ENCODE measurements around the gene ZFYVE21.

The ZFYVE21 gene

GRCh38 chr14:103702497-103703432, 12.8 kb upstream of the ZFYVE21 start:
- in situ Hi-C loops (cut with HindIII; ENCODE audit: low pct_unique_long_range_greater_than_20kb, low sequenced_read_pairs) = no loop called here
- no peak for DNase-seq (ENCODE audit: low read depth in 1 of 2, low spot score in 1 of 2)
- TF ChIP-seq JUND (IDR thresholded peaks at IDR 0.05; ENCODE audit: low read depth) = no peak

- in situ Hi-C loops (cut with HindIII; ENCODE audit: low pct_unique_long_range_greater_than_20kb, low sequenced_read_pairs) = no loop called here
- TF ChIP-seq JUND (IDR thresholded peaks at IDR 0.05; ENCODE audit: low read depth) = no peak
- no peak for DNase-seq (ENCODE audit: low read depth in 1 of 2, low spot score in 1 of 2)
Observed at GRCh38 chr14:103703433-103704385, 11.9 kb upstream of the ZFYVE21 start.

DNA sequence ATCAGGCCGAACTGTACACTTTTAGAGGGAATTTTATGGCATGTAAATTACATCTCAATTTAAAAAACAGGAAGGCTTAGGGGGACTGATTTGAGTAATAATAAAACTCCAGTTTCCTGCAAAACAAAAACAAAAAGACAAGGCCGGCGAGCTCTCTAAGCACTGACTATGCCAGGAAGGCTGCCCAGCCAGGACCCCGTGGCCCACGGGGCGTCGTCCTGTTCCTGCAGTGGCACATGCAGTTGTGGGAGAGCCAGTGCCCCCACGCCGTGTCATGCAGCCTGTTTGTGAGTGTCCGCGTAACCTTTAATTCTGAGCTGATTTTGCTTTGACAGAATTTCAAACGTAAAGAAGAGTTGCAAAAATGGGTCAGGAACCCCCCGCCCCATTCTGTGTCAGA, 10.9 kb upstream of the ZFYVE21 start:
- in situ Hi-C loops (cut with HindIII; ENCODE audit: low pct_unique_long_range_greater_than_20kb, low sequenced_read_pairs) = no loop called here
- no peak for DNase-seq (ENCODE audit: low read depth in 1 of 2, low spot score in 1 of 2)
- TF ChIP-seq JUND (IDR thresholded peaks at IDR 0.05; ENCODE audit: low read depth) = no peak

- no peak for DNase-seq (ENCODE audit: low read depth in 1 of 2, low spot score in 1 of 2)
- in situ Hi-C loops (cut with HindIII; ENCODE audit: low pct_unique_long_range_greater_than_20kb, low sequenced_read_pairs) = no loop called here
- no peak for TF ChIP-seq JUND (IDR thresholded peaks at IDR 0.05; ENCODE audit: low read depth)
Observed at GRCh38 chr14:103705118-103705503, 10.5 kb upstream of the ZFYVE21 start.

DNA sequence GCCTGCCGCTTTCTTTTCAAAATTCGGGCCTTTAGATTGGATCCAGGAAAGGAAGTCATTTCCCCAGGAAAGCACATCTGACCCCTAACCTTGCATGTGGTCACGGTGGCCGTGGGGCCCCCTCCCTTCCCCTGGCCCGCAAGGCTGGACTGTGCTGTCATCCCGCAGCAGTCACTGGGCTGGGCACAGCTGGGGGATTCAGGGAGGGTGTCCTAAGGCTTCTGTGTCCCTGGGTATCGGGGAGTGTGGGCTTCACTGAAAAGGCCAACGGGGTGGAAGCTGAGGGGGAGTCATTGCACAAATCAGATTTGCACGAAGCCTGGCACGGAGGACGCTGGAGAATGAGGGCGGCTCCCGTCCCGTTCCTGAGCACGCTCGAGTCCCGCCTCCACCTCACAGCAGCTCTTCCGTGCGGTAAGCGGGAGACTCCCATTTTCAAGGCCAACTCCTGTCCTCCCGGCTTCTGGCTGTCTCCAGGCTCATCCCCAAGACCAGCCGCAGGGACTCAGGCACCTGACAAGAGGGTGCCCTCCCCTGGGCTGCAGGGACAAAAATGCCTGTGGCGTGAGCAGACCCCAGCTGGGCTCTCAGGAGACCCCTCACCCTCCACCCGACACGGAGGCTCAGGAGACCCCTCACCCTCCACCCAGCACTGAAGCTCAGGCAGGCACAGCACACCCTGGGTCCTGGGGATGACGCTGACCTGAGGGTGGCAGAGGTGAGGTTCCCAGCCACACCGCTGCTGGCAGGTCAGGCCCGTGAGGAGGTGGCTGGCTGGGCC, 9.9 kb upstream of the ZFYVE21 start:
- in situ Hi-C loops (cut with HindIII; ENCODE audit: low pct_unique_long_range_greater_than_20kb, low sequenced_read_pairs) = no loop called here

GRCh38 chr14:103706551-103707328, 8.9 kb upstream of the ZFYVE21 start:
- no peak for TF ChIP-seq JUND (IDR thresholded peaks at IDR 0.05; ENCODE audit: low read depth)
- in situ Hi-C loops (cut with HindIII; ENCODE audit: low pct_unique_long_range_greater_than_20kb, low sequenced_read_pairs) = no loop called here
- no peak for DNase-seq (ENCODE audit: low read depth in 1 of 2, low spot score in 1 of 2)

More for the DNA sequence above, 9.9 kb upstream of the ZFYVE21 start:
- TF ChIP-seq JUND (IDR thresholded peaks at IDR 0.05; ENCODE audit: low read depth) = no peak
- no peak for DNase-seq (ENCODE audit: low read depth in 1 of 2, low spot score in 1 of 2)

- in situ Hi-C loops (cut with HindIII; ENCODE audit: low pct_unique_long_range_greater_than_20kb, low sequenced_read_pairs) = no loop called here
- DNase-seq (ENCODE audit: low read depth in 1 of 2, low spot score in 1 of 2) = no peak
- no peak for TF ChIP-seq JUND (IDR thresholded peaks at IDR 0.05; ENCODE audit: low read depth)
Observed at GRCh38 chr14:103707329-103708263, 8.0 kb upstream of the ZFYVE21 start.

GRCh38 chr14:103708750-103709187, 6.8 kb upstream of the ZFYVE21 start:
- TF ChIP-seq JUND (IDR thresholded peaks at IDR 0.05; ENCODE audit: low read depth) = no peak
- DNase-seq (ENCODE audit: low read depth in 1 of 2, low spot score in 1 of 2) = no peak
- in situ Hi-C loops (cut with HindIII; ENCODE audit: low pct_unique_long_range_greater_than_20kb, low sequenced_read_pairs) = no loop called here

DNA sequence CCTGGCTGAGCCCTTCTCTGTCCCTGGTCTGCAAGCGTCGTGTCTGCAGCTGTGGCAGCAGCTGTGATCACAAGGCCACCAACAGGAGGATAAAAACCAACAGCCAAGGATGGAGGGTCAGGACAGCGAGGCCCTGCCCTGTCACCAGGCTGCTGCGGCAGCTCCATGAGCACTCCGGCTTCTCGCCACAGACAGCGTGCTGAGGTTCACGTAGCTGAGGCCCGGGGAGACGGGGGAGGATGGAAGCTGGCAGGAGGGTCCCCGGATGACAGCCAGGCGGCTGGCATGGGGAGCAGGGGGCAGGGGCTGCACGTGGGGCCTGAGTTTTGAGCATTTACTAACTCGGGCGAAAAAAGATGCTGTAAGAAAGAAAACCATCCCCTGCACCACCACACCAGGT, 5.8 kb upstream of the ZFYVE21 start:
- no peak for TF ChIP-seq JUND (IDR thresholded peaks at IDR 0.05; ENCODE audit: low read depth)
- no peak for DNase-seq (ENCODE audit: low read depth in 1 of 2, low spot score in 1 of 2)
- in situ Hi-C loops (cut with HindIII; ENCODE audit: low pct_unique_long_range_greater_than_20kb, low sequenced_read_pairs) = no loop called here

- TF ChIP-seq JUND (IDR thresholded peaks at IDR 0.05; ENCODE audit: low read depth) = no peak
- in situ Hi-C loops (cut with HindIII; ENCODE audit: low pct_unique_long_range_greater_than_20kb, low sequenced_read_pairs) = no loop called here
- DNase-seq (ENCODE audit: low read depth in 1 of 2, low spot score in 1 of 2) = no peak
Observed at GRCh38 chr14:103710771-103711377, 4.7 kb upstream of the ZFYVE21 start.
